Thyroid gland (tissue), 4 donors: ENCODE data around the gene DGKB.

Experiments used
- POLR2A ChIP-seq, 2 donors: fragments of 450-650 bp; IDR thresholded peaks; one replicate each; pipeline ENCODE4 v1.6.1; 2017; ENCODE audit warnings: antibody characterized with exemption in 2 of 2, mild to moderate bottlenecking in 2 of 2, moderate library complexity in 1 of 2
- TF ChIP-seq, protein P1 (sequence below), 6 experiments: fragments of 200-600 bp in 3 of 6; fragments of 450-650 bp in 3 of 6; sonication (generic) in 3 of 6; IDR thresholded peaks; one replicate each; pipeline ENCODE4 v1.5.1; 2016 to 2019; ENCODE audit warnings: antibody characterized with exemption in 6 of 6, mild to moderate bottlenecking in 2 of 6, inconsistent platforms in 1 of 6, moderate library complexity in 1 of 6

DNA sequence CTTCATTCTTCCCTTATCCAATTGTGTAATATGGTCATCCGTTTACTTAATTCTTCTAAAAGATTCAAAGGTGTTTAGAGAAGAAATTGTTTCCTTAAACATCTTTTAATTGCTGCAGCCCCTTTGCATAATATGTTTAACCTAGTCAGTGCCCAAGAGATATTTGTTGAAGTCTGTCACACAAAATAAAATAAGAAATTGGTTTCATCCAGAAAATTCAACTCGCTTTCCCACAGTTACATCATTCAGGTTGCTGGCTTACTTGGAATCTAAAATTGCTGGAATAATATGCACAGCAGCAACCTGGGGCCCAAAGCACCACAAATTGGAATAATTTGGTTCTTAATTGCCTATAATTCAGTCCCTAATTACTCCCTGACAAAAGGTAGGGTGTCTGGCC lies 758.0 kb downstream of the DGKB start:
- TF ChIP-seq, protein P1, sequence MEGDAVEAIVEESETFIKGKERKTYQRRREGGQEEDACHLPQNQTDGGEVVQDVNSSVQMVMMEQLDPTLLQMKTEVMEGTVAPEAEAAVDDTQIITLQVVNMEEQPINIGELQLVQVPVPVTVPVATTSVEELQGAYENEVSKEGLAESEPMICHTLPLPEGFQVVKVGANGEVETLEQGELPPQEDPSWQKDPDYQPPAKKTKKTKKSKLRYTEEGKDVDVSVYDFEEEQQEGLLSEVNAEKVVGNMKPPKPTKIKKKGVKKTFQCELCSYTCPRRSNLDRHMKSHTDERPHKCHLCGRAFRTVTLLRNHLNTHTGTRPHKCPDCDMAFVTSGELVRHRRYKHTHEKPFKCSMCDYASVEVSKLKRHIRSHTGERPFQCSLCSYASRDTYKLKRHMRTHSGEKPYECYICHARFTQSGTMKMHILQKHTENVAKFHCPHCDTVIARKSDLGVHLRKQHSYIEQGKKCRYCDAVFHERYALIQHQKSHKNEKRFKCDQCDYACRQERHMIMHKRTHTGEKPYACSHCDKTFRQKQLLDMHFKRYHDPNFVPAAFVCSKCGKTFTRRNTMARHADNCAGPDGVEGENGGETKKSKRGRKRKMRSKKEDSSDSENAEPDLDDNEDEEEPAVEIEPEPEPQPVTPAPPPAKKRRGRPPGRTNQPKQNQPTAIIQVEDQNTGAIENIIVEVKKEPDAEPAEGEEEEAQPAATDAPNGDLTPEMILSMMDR (IDR thresholded peaks at IDR 0.05), result no peak
- TF ChIP-seq POLR2A (IDR thresholded peaks at IDR 0.05), result no peak
